ENCODE measurements around the gene NDUFS2.
"Not testable (repeated sequence)": the region's sequence is repeated elsewhere in the genome, so short reads cannot be mapped to it uniquely, and the experiment has no call there.

Gene NDUFS2

GRCh38 chr1:161220002-161220401 is 17.8 kb downstream of the NDUFS2 start:
- no peak for DNase-seq (ENCODE audit: low read depth)

- no peak for DNase-seq (ENCODE audit: low read depth)
These were observed 20.2 kb downstream of the NDUFS2 start for GRCh38 chr1:161222175-161223019.

- DNase-seq (ENCODE audit: low read depth), result no peak
These were observed 21.9 kb downstream of the NDUFS2 start for GRCh38 chr1:161223805-161224694.

GRCh38 chr1:161224695-161225087 is 22.5 kb downstream of the NDUFS2 start:
- DNase-seq (ENCODE audit: low read depth), result not testable (repeated sequence)

- no peak for DNase-seq (ENCODE audit: low read depth)
These were observed 23.0 kb downstream of the NDUFS2 start for GRCh38 chr1:161225178-161225533.

GRCh38 chr1:161225534-161226319 is 23.6 kb downstream of the NDUFS2 start, which contains the start of gene TOMM40L:
Gene TOMM40L, plus strand, starts transcription at chr1:161226060. Its CDS starts 430 bp downstream, at chr1:161226490.
- DNase-seq (ENCODE audit: low read depth), result peak; percentile 100

GRCh38 chr1:161226320-161226711 is 24.1 kb downstream of the NDUFS2 start:
- no peak for DNase-seq (ENCODE audit: low read depth)

GRCh38 chr1:161226759-161227158 is 24.6 kb downstream of the NDUFS2 start:
- DNase-seq (ENCODE audit: low read depth), result no peak

- DNase-seq (ENCODE audit: low read depth), result peak; percentile 48
These were observed 25.2 kb downstream of the NDUFS2 start for GRCh38 chr1:161227196-161227871.

- no peak for DNase-seq (ENCODE audit: low read depth)
These were observed 25.9 kb downstream of the NDUFS2 start for GRCh38 chr1:161228032-161228431.

- DNase-seq (ENCODE audit: low read depth), result no peak
These were observed 27.7 kb downstream of the NDUFS2 start for GRCh38 chr1:161229896-161230295.

- no peak for DNase-seq (ENCODE audit: low read depth)
These were observed 28.6 kb downstream of the NDUFS2 start for GRCh38 chr1:161230762-161231161.

- no peak for DNase-seq (ENCODE audit: low read depth)
These were observed 30.9 kb downstream of the NDUFS2 start for GRCh38 chr1:161233102-161233501.

GRCh38 chr1:161235957-161236775 is 34.0 kb downstream of the NDUFS2 start:
- no peak for DNase-seq (ENCODE audit: low read depth)

- no peak for DNase-seq (ENCODE audit: low read depth)
These were observed 35.9 kb downstream of the NDUFS2 start, which contains the start of gene NR1I3 for GRCh38 chr1:161238039-161238473. Gene NR1I3, minus strand, starts transcription at chr1:161238203. Its CDS starts 1,638 bp downstream, at chr1:161236565.

- no peak for DNase-seq (ENCODE audit: low read depth)
These were observed 39.5 kb downstream of the NDUFS2 start for GRCh38 chr1:161241682-161242081.

- no peak for DNase-seq (ENCODE audit: low read depth)
These were observed 40.1 kb downstream of the NDUFS2 start for GRCh38 chr1:161242313-161242712.

- DNase-seq (ENCODE audit: low read depth), result no peak
These were observed 42.7 kb downstream of the NDUFS2 start for GRCh38 chr1:161244888-161245287.

GRCh38 chr1:161250100-161250499 is 47.9 kb downstream of the NDUFS2 start:
- not testable (repeated sequence) for DNase-seq (ENCODE audit: low read depth)

GRCh38 chr1:161250829-161251228 is 48.7 kb downstream of the NDUFS2 start:
- no peak for DNase-seq (ENCODE audit: low read depth)

Measured in stromal cell of bone marrow (primary cell).